Medulla oblongata (tissue), 1 donor: ENCODE results near the gene GARIN3.
"Not testable (repeated sequence)": the region's sequence is repeated elsewhere in the genome, so short reads cannot be mapped to it uniquely, and the experiment has no call there.

Source experiments
- DNase-seq: peaks from one replicate; pipeline ENCODE4 v3.0.0-alpha.2; 2015; ENCODE audit errors: extremely low spot score

Gene GARIN3

DNA sequence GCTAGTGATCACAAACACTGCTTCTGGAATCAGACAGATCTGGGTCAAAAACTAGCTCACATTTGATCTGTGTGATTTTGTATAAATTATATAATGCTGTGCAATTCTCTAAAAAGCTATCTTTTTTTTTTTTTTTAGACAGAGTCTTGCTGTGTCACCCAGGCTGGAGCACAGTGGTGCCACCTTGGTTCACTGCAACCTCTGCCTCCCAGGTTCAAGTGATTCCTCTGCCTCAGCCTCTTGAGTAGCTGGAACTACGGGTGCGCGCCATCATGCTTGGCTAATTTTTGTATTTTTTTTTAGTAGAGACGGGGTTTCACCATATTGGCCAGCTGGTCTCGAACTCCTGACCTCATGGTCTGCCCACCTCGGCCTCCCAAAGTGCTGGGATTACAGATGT is 19.1 kb upstream of the GARIN3 start:
- not testable (repeated sequence) for DNase-seq

DNA sequence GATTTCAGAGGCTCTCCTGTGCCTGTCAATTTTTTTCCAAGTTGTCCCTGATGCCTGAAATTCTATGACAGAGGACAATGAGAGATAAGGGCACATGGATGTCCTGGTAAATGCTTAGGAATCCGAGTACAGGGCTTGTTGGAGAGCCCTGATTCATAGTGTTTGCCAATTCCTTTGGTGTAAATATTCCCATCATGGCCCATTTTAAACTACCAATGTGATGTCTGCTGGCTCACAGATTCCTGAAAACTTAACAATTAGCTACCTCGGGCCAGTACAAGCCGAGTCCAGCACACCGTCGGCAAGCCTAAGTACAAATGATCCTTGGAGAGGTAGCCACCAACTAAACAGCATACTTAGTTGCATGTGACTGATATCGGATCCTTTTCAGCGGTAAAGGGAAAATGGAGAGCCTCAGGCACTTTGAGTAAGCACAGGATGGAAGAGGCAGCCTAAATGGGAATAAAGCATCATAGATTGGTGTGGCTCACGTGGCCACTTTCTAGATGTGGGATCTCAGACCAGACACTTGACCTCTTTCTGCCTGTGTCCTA is 18.1 kb upstream of the GARIN3 start:
- DNase-seq, result no peak

DNA sequence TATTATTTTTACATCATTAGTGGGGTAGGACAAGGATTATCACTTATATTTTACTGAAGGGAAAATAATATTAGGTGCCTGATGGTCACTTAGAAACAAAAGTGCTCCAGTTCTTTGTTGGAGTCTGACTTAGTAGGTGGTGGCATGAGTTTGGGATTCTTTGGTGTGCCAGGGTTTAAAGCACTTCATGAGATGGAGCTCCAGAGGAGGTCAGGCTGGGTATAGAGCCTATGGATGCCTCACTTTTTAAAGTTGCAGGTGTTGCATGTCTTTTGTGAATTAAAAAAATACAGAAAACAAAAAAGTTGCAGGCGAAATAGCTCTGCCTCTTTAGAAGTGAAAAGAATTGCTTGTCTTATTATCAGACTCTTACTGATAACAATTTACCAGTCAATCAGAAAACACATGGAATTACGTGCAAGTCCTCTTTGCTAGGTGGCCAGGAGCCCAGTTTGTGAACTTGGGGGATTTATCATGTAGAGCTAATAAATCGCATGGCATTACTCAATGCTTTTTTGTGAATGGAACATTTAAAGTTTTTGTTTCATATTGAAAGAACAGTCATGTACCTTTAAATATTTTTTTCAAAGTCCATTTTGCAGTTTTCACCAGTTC is 16.2 kb upstream of the GARIN3 start:
- DNase-seq, result no peak

DNA sequence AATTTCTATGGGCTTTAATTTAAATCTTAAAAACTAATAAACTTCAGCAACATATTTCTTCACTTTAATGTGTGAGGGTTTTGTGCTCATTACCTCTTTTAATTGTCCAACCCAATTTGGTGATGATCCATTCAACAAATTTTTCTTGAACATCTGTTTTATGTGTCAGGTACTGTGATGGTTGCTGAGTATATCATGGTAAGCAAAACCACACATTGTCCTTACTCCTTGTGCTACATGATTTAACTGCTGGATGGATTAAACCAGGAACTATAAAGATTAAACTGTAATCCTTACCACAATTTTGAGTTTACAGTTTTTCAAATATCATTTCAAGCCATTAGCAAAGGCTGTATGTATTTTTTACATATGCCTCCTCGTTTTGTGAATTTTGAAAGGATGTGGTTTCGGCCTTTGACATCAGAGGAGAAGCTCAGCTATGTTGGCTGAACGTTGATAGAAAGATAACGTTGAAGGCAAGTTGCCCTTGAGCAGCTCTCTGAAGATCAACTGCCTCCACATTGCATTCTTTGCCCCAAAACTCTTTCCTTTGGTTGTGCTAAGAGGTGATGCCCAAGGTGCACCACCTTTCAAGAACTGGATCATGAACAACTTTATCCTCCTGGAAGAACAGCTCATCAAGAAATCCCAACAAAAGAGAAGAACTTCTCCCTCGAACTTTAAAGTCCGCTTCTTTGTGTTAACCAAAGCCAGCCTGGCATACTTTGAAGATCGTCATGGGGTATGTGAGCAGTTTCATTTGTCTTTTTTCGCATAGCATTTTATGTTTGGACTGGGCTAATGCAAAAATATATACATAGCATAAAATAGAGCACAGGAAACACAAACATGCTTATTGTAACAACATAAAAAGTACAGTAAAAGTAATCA is 14.6 kb upstream of the GARIN3 start, which contains the start of gene ITK:
ITK (plus strand) TSS at position 467 of the 891 bp plus-strand sequence; CDS start at position 605, 138 bp downstream.
- DNase-seq, result no peak

DNA sequence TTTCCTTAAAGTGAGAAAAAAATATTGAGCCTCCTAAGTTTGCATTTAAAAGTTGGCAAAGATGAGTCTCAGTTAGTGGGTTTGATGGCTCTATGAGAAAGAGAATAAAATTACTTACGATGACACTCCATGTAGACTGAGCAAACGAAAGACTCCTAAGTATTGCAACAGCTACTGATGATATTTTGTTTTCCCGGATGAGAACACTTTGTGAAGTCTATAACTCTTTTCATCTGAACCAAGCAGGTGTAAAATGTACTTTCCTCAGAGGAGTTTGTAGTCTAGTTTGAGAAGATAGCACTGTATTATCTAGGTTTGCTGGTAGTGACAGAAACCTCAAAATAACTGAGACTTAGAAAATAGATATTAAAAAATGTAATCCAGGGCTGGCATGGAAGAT is 12.9 kb upstream of the GARIN3 start:
- DNase-seq, result no peak

DNA sequence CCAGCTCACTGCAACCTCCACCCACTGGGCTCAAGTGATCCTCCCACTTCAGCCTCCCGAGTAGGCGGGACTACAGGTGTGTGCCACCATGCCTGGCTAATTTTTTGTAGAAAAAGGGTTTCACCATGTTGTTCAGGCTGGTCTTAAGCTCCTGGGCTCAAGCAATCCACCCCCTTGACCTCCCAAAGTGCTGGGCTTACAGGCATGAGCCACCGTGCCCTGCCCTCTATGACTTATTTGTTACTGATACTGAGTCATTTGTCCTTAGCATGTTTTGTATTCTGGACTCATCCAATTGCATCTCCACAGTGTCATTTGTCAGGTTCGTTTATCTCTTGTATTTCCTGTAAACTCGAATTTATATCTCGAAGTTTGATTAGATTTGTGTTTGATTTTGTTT is 11.9 kb upstream of the GARIN3 start:
- no peak for DNase-seq

DNA sequence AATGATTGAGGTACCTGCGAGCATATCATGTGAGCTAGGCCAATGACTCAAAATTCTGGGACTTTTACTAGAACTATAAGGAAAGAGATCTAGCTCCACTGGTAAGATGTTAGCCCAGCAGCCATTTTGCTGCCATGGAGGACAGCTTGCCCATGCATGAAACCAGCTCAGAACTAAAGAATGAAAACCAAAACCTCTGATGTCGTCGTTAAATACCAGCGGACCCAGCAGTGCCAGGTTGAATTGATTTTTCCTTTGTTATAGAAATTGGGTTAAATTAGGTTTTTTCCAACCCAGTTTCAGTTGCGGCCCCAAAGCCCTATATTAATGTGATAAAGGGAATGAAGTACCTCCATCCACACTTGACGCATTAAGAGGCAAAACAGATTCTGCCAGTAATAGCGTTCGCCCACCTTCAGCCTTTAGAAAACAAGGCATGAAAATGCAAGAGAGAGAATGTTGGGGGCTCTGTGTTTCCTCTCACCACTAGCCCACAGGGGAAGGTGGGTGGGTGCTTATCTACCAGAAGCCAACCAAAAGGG is 9.1 kb upstream of the GARIN3 start:
- no peak for DNase-seq

DNA sequence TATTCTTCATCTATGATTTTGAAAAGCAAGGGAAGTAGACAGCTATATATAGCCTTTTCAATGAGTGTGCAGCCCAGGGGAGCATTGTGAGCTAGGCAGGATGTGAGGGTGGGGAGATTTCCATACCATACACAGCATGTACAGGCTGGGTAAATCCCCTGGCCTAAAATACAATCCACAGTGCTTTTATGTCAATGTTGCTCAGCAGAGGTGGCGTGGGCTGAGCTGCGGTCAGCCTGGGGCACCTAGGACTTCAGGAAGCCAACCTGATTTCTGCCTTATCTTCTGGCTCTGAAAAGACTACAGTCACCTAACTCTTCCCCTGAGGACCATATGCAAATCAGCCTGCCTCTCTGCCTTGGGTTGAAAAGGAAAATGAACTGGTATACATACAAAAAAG is 6.3 kb upstream of the GARIN3 start:
- no peak for DNase-seq

DNA sequence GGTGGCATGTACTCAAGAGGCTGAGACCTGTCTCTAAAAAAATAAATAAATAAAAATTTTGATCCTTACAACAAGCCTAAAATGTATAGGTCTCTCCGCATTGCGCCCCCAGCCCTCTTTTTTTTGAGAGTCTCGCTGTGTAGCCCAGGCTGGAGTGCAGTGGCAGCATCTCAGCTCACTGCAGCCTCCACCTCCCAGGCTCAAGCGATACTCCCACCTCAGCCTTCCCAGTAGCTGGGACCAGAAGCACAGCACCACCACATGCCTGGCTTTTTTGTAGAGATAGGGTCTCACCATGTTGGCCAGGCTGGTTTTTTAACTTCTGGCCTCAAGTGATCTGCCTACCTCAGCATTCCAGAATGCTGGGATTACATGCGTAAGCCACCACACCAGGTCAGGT is 2.2 kb upstream of the GARIN3 start:
- no peak for DNase-seq

DNA sequence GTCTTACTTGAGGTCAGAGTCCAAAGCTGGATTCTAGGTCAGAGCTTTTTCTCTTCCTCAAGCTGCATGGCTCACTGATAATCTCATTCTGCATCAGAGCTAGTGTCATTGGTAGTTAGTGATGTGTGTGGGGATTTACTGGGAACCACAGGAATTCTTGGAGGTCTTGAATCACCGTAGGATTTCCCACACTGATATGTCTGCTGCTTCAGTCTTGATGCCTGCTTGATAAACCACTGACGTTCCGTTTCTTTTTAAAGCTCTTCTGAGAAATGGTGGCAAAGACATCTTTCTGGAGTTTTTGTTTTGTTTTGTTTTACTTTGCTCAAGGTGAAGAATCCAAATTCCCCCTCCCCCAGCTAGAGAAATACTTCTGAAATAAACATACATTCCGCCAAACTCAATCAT is 1.2 kb upstream of the GARIN3 start:
- DNase-seq, result no peak

DNA sequence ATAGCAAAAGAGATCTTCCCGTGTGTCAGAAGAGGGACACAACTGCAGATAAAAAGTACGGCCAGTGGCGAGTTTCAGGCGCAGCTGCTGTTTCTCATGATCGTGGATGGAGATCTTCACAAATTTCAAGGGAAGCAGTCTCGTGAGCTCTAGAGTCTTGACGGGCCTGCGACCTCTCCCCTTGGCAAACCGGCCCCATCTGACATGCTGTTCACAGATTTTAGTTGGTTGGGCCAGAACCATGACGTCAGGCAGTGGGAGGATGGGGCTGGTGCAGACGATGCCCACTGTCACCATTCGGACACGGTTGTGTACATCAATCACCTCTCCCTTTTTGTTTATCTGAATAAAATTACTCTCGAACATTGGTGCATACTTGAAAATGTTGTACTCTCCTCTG is 396 bp downstream of the GARIN3 start:
- no peak for DNase-seq

DNA sequence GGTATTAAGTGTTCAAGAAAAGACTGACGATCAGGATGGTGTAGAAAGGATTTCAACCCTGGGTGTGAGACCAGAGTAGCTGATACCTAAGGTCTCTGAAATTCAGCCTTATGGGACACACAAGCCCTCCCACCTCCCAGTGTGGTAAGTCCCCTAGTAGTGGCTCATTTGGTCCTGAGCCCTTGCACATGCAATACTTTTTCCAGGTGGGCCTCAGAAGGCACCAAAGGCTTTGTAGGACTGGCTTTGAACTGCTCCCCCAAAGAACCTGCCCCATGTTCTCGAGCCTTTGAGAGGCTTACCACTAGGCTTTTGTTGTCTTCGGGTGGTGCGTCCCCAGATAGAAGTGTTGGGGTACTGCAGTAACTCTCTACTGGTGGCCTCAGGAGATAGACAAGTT is 803 bp downstream of the GARIN3 start:
- no peak for DNase-seq

DNA sequence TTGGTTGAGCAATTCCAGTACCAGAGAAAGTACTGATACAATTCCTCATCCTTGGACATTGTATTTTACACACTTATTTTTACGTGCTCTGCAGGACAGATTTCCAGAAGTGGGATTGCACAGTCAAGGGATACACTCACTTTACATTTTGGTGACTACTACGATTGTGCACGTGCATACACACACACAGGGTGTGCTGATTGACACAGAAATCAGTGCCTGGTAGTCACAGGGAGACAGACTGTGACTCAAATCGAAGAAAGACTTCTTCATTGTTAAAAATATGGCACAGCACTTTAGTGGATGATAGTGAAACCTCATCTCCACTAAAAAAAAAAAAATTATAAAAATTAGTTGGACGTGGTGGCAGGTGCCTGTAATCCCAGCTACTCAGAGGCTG is 1.5 kb downstream of the GARIN3 start:
- no peak for DNase-seq

DNA sequence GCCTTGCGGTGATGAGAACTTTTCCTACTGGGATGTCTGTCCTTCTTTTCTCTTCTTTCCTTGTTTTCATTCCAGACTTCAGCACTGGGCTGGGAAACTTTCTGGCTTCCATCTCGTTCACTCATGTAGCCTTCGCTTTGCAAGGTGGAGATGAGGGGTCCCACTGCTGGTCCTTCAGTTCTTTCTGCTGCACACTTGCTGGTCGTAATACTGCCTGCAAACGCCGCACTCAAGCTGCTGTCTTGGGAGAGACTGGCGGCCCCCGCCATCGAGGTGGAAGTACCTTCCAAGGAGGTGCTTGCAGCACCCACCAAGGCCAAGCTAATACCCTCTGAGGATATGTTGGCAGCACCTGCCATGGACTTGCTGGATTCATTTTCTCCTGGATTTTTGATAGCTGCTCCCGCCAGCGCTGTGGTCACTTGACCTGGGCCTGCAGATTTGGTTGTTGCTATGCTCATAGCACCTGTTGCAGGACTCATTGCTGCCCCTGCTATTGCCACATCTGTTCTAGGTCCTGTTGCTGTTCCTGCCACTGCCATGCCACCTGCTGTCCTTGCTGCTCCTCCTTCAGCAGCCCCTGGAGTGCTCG is 3.0 kb downstream of the GARIN3 start:
- no peak for DNase-seq

DNA sequence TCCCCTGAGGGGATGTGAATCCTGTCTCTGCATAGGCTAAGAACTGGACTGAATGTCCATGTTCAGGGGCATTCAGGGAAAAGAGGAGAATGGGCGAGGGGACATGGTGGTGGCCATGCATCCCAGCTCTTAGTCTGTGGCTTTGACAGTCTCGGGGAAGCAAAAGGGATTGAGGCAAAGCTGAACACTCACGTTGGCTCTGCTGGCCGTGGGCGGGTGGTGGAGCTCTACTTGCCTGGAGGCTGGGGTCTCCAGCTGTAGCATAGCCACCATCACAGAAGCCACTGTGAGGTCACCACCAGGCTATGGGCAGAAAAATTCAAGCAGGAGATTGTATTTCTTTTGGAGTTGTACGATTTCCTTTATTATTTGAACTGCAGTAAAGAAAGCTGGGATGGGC is 4.1 kb downstream of the GARIN3 start:
- DNase-seq, result no peak

DNA sequence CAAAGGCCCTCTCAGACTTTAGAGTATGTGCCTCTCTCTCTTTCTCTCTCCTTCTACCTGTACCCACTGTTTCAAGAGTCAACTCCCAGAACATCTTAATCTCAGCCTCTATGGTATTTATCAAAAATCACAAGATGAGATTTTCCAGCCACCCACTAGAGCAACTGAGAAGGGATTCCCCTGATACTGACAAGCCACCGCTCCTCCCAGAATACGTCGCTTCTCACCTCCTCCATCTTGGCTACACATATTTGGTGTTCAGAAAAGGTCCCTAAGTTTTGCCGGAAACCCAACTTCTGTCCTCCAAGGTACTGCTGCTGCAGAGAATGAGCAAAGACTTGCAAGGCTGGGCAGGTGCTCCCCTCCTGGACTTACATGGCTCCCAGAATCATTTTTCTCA is 6.1 kb downstream of the GARIN3 start:
- DNase-seq, result no peak

DNA sequence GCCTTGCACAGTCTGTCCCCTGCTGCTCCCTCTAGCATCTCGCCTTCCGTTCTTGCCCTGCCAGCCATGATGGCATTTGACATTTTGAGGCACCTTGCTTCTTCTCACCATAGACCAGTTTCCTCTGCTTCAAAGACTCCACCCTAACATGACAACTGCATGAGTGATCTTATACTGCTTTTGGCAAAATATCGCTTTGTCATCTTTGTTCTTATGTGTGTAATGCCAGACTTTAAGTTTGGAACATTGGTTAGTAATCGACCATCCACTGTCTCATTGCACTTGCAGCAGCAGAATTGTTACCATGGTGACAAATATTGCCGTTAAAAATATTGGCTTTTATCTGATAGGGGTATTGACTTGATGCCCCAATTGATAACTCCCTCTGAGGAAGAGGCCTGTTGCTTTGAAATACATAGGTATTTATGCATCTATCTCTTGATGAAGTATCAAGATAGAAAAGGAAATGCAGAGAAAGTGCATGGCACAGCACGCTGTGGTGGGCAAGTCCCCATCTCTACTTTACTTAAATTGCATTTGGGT is 6.8 kb downstream of the GARIN3 start:
- no peak for DNase-seq

DNA sequence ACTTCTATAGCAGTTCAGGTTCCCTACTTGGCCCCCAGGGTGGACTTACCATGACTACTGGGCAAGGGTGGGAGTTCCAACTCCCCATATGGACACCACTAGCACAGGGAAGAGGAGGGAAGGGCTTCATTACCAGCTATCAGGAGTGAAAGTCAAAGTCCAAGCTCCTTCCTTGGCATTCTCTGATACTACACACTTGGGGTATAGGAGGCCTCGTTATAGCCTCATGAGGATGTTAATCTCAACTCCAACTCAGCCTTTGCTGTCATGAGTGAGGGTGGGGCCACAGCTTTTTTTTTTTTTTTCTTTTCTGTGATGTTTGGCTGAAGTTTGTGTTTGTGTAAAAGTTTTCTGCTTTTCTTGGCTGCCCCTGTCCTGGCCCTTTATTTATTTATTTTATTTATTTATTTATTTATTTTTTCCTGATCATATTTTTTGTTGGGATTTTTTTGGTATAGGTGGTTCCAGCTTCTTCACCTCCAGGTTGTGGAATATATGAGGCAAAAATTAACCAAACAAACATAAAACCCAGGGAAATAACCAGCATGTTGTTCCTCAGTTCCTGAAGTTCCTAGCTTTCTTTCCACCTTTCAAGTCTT is 8.7 kb downstream of the GARIN3 start:
- no peak for DNase-seq

DNA sequence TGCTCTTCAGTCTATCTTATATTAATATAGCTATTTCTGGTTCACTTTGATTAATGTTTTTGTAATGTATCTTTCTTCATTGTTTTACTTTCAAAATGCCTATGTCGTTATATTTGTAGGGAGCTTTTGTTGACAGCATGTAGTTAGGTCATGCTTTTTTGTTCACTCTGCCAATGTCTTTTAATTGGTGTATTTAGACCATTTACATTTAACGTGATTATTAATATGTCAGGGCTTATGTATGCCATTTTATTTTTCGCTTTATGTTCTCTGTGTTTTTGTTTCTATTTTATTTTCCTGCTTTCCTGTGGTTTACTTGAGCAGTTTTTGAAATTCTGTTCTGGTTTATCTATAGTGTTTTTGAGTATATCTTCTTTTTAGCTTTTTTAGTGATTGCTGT is 10.8 kb downstream of the GARIN3 start:
- DNase-seq, result no peak

DNA sequence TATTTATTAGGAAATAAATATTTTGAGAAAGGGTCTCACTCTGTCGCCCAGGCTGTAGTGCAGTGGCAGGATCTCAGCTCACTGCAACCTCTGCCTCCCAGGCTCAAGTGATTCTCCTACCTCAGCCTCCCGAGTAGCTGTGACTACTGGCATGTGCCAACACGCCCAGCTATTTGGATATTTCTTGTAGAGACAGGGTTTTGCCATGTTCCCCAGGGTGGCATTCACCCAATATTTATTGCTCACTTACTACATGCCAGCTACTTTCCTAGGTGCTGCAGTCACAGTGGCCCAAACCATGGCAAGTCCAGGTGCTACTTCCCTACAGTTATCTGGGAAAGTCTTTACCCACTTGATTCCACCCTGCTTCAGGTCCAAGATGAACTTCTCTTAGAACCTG is 15.1 kb downstream of the GARIN3 start:
- DNase-seq, result no peak

DNA sequence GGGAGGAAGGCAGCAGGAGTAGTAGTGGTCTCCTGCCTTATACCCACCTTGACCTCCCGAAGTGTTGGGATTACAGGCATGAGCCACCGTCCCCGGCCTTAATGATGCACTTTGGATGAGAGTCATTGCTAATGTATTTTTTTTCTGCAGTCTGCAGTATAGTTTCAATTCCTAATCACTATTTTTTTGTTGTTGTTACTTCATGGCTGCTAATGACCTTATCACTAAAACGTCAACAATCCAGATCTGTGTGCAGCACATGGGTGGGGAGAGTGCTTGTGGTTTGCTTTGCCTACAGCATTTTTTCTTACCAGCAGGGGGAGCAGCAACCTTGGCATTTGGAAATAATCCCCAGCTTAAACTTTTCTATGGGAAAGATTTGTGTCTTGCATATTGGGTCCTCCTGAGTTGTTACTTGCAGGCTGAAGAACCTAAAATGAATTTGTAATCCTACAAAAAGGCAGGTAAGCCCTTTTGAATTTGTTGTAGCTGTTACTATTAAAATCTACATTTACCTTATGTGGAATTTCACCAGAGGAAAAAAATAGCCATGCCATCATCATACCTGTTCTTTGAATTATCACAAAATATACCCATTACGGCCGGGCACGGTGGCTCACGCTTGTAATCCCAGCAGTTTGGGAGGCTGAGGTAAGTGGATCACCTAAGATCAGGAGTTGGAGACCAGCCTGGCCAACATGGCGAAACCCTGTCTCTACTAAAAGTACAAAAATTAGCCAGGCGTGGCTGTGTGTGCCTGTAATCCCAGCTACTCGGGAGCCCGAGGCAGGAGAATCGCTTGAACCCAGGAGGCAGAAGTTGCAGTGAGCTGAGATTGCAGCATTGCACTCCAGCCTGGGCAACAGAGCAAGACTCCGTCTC is 17.1 kb downstream of the GARIN3 start:
- peak; percentile 84 for DNase-seq
